GM12864 (cell line): ENCODE measurements around the gene FBLN1.

Experiments used
- DNase-seq: peaks from one replicate; pipeline ENCODE4 v3.0.0-alpha.2; 2011; ENCODE audit warnings: low read depth
- H3K4me3 ChIP-seq: 2 replicates; pipeline ENCODE4 v1.5.1; 2011; ENCODE audit warnings: mild to moderate bottlenecking, low read depth, low read length, control low read depth
- CTCF ChIP-seq: IDR thresholded peaks from 2 replicates; pipeline ENCODE4 v1.5.1; 2011; ENCODE audit warnings: low read depth, mild to moderate bottlenecking, moderate library complexity, low read length, control low read depth, inconsistent platforms; ENCODE audit errors: missing control alignments

Gene FBLN1

GRCh38 chr22:45583504-45583903 is 80.8 kb downstream of the FBLN1 start:
- no peak for DNase-seq
- H3K4me3 ChIP-seq: no peak overlapping the region
- TF ChIP-seq CTCF: no peak

GRCh38 chr22:45584121-45584570 is 81.5 kb downstream of the FBLN1 start:
- TF ChIP-seq CTCF: no peak
- DNase-seq: no peak
- no peak overlapping the region for H3K4me3 ChIP-seq

- H3K4me3 ChIP-seq: no peak overlapping the region
- no peak for DNase-seq
- no peak for TF ChIP-seq CTCF
Observed at GRCh38 chr22:45584621-45585436, 82.1 kb downstream of the FBLN1 start.

GRCh38 chr22:45585437-45585755 is 82.7 kb downstream of the FBLN1 start:
- no peak for DNase-seq
- no peak overlapping the region for H3K4me3 ChIP-seq
- no peak for TF ChIP-seq CTCF

- H3K4me3 ChIP-seq: no peak overlapping the region
- DNase-seq: no peak
- TF ChIP-seq CTCF: no peak
Observed at GRCh38 chr22:45585946-45586540, 83.4 kb downstream of the FBLN1 start.

GRCh38 chr22:45586651-45587405 is 84.1 kb downstream of the FBLN1 start:
- no peak for DNase-seq
- no peak overlapping the region for H3K4me3 ChIP-seq
- no peak for TF ChIP-seq CTCF
